OCI-LY7 (cell line): ENCODE data around the gene CCNC. TPM values are rescaled to one million over a fixed set of nuclear protein-coding genes. Genes with fewer than 3 reads are reported as not detected.

ENCODE experiments used
- BruUV-seq: library from RNA; stranded (reverse); fragments of 400-500 nt; replicated peaks from 2 replicates; lab custom pipeline; 2021; lab: Mats Ljungman, UMichigan
- CTCF ChIA-PET: fragments of 300-600 bp; sonication (Branson Sonifier 250); formaldehyde crosslinking; loops from one replicate; lab custom pipeline; 2022; ENCODE audit warnings: antibody characterized with exemption; ENCODE audit not compliant: unreplicated experiment; lab: Charles Lee
- POLR2A ChIA-PET: fragments of 300-600 bp; sonication (Branson Sonifier 250); formaldehyde crosslinking; loops from one replicate; lab custom pipeline; 2022; ENCODE audit warnings: antibody characterized with exemption; lab: Charles Lee
- DNase-seq: peaks from one replicate; pipeline ENCODE4 v3.0.0-alpha.2; 2015; ENCODE audit warnings: low spot score
- H2AFZ ChIP-seq: fragments of 200-600 bp; sonication (generic), shearing (Covaris generic); 2 replicates; pipeline ENCODE4 v1.6.1; 2014; ENCODE audit warnings: mild to moderate bottlenecking, antibody characterized with exemption, low read length, moderate library complexity
- H3K27ac ChIP-seq: fragments of 200-600 bp; sonication (generic); 2 replicates; pipeline ENCODE4 v1.5.1; 2014; ENCODE audit warnings: mixed run types, low read depth, mild to moderate bottlenecking, moderate library complexity, low read length, inconsistent platforms; ENCODE audit not compliant: poor library complexity, severe bottlenecking
- H3K36me3 ChIP-seq: fragments of 200-600 bp; sonication (generic); 2 replicates; pipeline ENCODE4 v1.6.1; 2014; ENCODE audit warnings: mild to moderate bottlenecking, antibody characterized with exemption, low read length, moderate library complexity, mixed read lengths; ENCODE audit not compliant: insufficient read depth
- H3K4me1 ChIP-seq: fragments of 200-600 bp; sonication (generic); 2 replicates; pipeline ENCODE4 v1.5.1; 2014; ENCODE audit warnings: mild to moderate bottlenecking, low read length; ENCODE audit not compliant: insufficient read depth, poor library complexity, severe bottlenecking
- H3K4me2 ChIP-seq: fragments of 200-600 bp; sonication (generic); 2 replicates; pipeline ENCODE4 v1.6.1; 2014; ENCODE audit warnings: mild to moderate bottlenecking, low read length
- H3K4me3 ChIP-seq: fragments of 200-600 bp; sonication (generic); 2 replicates; pipeline ENCODE4 v1.5.1; 2014; ENCODE audit warnings: mild to moderate bottlenecking, low read depth, low read length; ENCODE audit not compliant: poor library complexity, severe bottlenecking
- H3K79me2 ChIP-seq: fragments of 200-600 bp; sonication (generic); 2 replicates; pipeline ENCODE4 v1.6.1; 2016; ENCODE audit warnings: low read depth, mild to moderate bottlenecking, low read length, moderate library complexity, mixed read lengths; ENCODE audit not compliant: insufficient read depth
- H3K9me2 ChIP-seq: fragments of 200-600 bp; sonication (generic); 2 replicates; pipeline ENCODE4 v1.6.1; 2016; ENCODE audit warnings: mild to moderate bottlenecking, low read length, mixed read lengths; ENCODE audit not compliant: insufficient read depth
- H3K9me3 ChIP-seq: fragments of 200-600 bp; sonication (generic); 2 replicates; pipeline ENCODE4 v1.6.1; 2014; ENCODE audit warnings: mild to moderate bottlenecking, mixed run types, low read length, mixed read lengths
- H4K20me1 ChIP-seq: fragments of 200-600 bp; sonication (generic); 2 replicates; pipeline ENCODE4 v1.6.1; 2014; ENCODE audit warnings: mild to moderate bottlenecking, antibody characterized with exemption, low read length, moderate library complexity, mixed read lengths; ENCODE audit not compliant: insufficient read depth
- CTCF ChIP-seq: fragments of 200-600 bp; sonication (generic); conservative IDR thresholded peaks from 2 replicates; pipeline ENCODE4 v1.5.1; 2014; ENCODE audit warnings: mild to moderate bottlenecking, antibody characterized with exemption, low read length, moderate library complexity, mixed read lengths
- EZH2phosphoT487 ChIP-seq: fragments of 200-600 bp; sonication (generic); IDR thresholded peaks from 2 replicates; pipeline ENCODE4 v1.6.1; 2018; ENCODE audit warnings: low read depth, borderline replicate concordance, mild to moderate bottlenecking, mixed run types, antibody characterized with exemption, low read length, moderate library complexity, mixed read lengths
- intact Hi-C: fragments of 100-400 bp; cut with micrococcal nuclease; formaldehyde crosslinking; loops from one replicate; pipeline ENCODE4 v1.10.0; 2022; ENCODE audit not compliant: unreplicated experiment
- total RNA-seq, 2 experiments: library from RNA; depleted of rRNA in 1 of 2; stranded (reverse); fragments of >200 nt in 1 of 2; shearing (Covaris generic) in 1 of 2; gene quantifications; 2 replicates each; pipeline ENCODE4 v1.2.3, GENCODE V29; 2014 to 2022

Gene CCNC
- total RNA-seq, 2 experiments from 2014 or later: 58.4 to 91.9 TPM

- Histone ChIP-seq H3K79me2 (no peaks in the 10 kb centered on the region), H3K9me2 (no peaks in the 10 kb centered on the region), H3K36me3 (no peaks in the 10 kb centered on the region), H2AFZ (no peak overlapping the region), H3K4me1 (no peaks in the 10 kb centered on the region), H3K9me3 (no peaks in the 10 kb centered on the region), H3K4me2 (no peak overlapping the region), H3K27ac (no peak overlapping the region), H3K4me3 (no peak overlapping the region), H4K20me1 (no peaks in the 10 kb centered on the region)
- TF ChIP-seq CTCF (no peak), EZH2phosphoT487 (no peak)
- POLR2A ChIA-PET: no interaction called here
- DNase-seq: no peak
- no TSS peak for BruUV-seq
- CTCF ChIA-PET: no interaction called here
- intact Hi-C loops: no loop called here
Observed at GRCh38 chr6:99590728-99591672, 22.5 kb upstream of the CCNC start.

GRCh38 chr6:99589907-99590493 lies 21.5 kb upstream of the CCNC start:
- intact Hi-C loops: no loop called here

More at GRCh38 chr6:99589907-99590493, 21.5 kb upstream of the CCNC start:
- no peak for DNase-seq
- Histone ChIP-seq H4K20me1 (no peaks in the 10 kb centered on the region), H3K4me2 (no peak overlapping the region), H3K4me3 (no peak overlapping the region), H3K36me3 (no peaks in the 10 kb centered on the region), H3K79me2 (no peaks in the 10 kb centered on the region), H3K9me3 (no peaks in the 10 kb centered on the region), H3K27ac (no peak overlapping the region), H3K4me1 (no peaks in the 10 kb centered on the region), H3K9me2 (no peaks in the 10 kb centered on the region), H2AFZ (no peak overlapping the region)
- ChIA-PET CTCF (no interaction called here), POLR2A (no interaction called here)
- BruUV-seq: no TSS peak
- TF ChIP-seq CTCF (no peak), EZH2phosphoT487 (no peak)
